Skin of body (tissue), 2 donors: ENCODE data around the gene AHNAK2. TPM values are rescaled to one million over a fixed set of nuclear protein-coding genes. Genes with fewer than 3 reads are reported as not detected.
A peak's percentile ranks its signal among the peaks of the same experiment; 100 is the strongest.

Experiments
- DNase-seq: peaks from one replicate; lab custom pipeline; 2025; lab: John Stamatoyannopoulos, UW
- total RNA-seq: library from RNA; depleted of rRNA; stranded (reverse); fragments of >200 nt; gene quantifications from one replicate; pipeline ENCODE4 v1.2.3, GENCODE V29; 2014

AHNAK2 gene
- total RNA-seq, 1 donor from 2014 or later = 52.0 TPM

GRCh38 chr14:104973385-104974145 is 4.6 kb downstream of the AHNAK2 start:
- DNase-seq = peak; percentile 68

- no peak for DNase-seq
Observed at GRCh38 chr14:104973135-104973384, 5.1 kb downstream of the AHNAK2 start.

GRCh38 chr14:104972301-104973134 is 5.7 kb downstream of the AHNAK2 start:
- no peak for DNase-seq

GRCh38 chr14:104971447-104972240 is 6.5 kb downstream of the AHNAK2 start:
- no peak for DNase-seq

- DNase-seq = peak; percentile 73
Observed at GRCh38 chr14:104970231-104971068, 7.7 kb downstream of the AHNAK2 start.

GRCh38 chr14:104969741-104970230 is 8.4 kb downstream of the AHNAK2 start:
- DNase-seq = no peak

GRCh38 chr14:104968541-104969401 is 9.4 kb downstream of the AHNAK2 start:
- no peak for DNase-seq

GRCh38 chr14:104968153-104968527 is 10.0 kb downstream of the AHNAK2 start:
- DNase-seq = peak; percentile 35

GRCh38 chr14:104967386-104968152 is 10.6 kb downstream of the AHNAK2 start:
- DNase-seq = no peak

GRCh38 chr14:104966981-104967385 is 11.2 kb downstream of the AHNAK2 start:
- DNase-seq = no peak

GRCh38 chr14:104966261-104966865 is 11.8 kb downstream of the AHNAK2 start:
- DNase-seq = no peak

- DNase-seq = no peak
Observed at GRCh38 chr14:104965561-104966231, 12.5 kb downstream of the AHNAK2 start.

- DNase-seq = no peak
Observed at GRCh38 chr14:104964546-104964945, 13.6 kb downstream of the AHNAK2 start.

GRCh38 chr14:104957146-104958113 is 20.7 kb downstream of the AHNAK2 start:
- DNase-seq = no peak

GRCh38 chr14:104956290-104956890 is 21.8 kb downstream of the AHNAK2 start:
- no peak for DNase-seq

GRCh38 chr14:104955396-104955770 is 22.8 kb downstream of the AHNAK2 start:
- no peak for DNase-seq
